Psoas muscle (tissue), 8 donors: ENCODE data around the gene TBRG4. TPM values are rescaled to one million over a fixed set of nuclear protein-coding genes. Genes with fewer than 3 reads are reported as not detected.

Experiments
- ATAC-seq, 4 donors: fragments of 200-7000 bp; cut with Tn5 transposase; one replicate each; pipeline ENCODE4 v1.9.1; 2020; ENCODE audit warnings: moderate library complexity in 3 of 4, mild to moderate bottlenecking in 2 of 4
- DNase-seq, 2 donors: peaks; one replicate each; pipeline ENCODE4 v3.0.0-alpha.2; 2020
- H3K27ac ChIP-seq: fragments of 200-600 bp; one replicate; pipeline ENCODE4 v1.8.0; 2022
- H3K27me3 ChIP-seq, 3 donors: fragments of 200-600 bp in 1 of 3; one replicate each; pipeline versions ENCODE4 v1.6.1 to v1.8.0; 2013 to 2022; ENCODE audit warnings: low read length in 2 of 3, mild to moderate bottlenecking in 2 of 3, moderate library complexity in 1 of 3; ENCODE audit not compliant: insufficient read depth in 3 of 3
- H3K36me3 ChIP-seq, 2 donors: fragments of 200-600 bp in 1 of 2; one replicate each; pipeline versions ENCODE4 v1.6.1 to v1.8.0; 2013 to 2022; ENCODE audit warnings: low read depth in 1 of 2, mild to moderate bottlenecking in 1 of 2, moderate library complexity in 1 of 2; ENCODE audit not compliant: insufficient read depth in 1 of 2
- H3K4me1 ChIP-seq: fragments of 200-600 bp; one replicate; pipeline ENCODE4 v1.8.0; 2022
- H3K4me3 ChIP-seq: fragments of 200-600 bp; one replicate; pipeline ENCODE4 v1.8.0; 2022; ENCODE audit warnings: mild to moderate bottlenecking
- H3K9me3 ChIP-seq: fragments of 200-600 bp; one replicate; pipeline ENCODE4 v1.8.0; 2022
- CTCF ChIP-seq: fragments of 200-600 bp; IDR thresholded peaks from one replicate; pipeline ENCODE4 v1.8.0; 2022; ENCODE audit warnings: antibody characterized with exemption
- WGBS, 3 donors: extraction: QIAGEN DNeasy Blood & Tissue Kit; methylation state at CpG; one replicate each; pipeline versions ENCODE4 v1.1.6 to v1.1.7; 2013; 5-methylcytosine and 5-hydroxymethylcytosine counted together
- intact Hi-C, 2 donors: fragments of 100-400 bp; cut with DNase I; formaldehyde crosslinking; loops; one replicate each; pipeline versions ENCODE4 v1.11.0 to v1.14.2; 2022
- polyA plus RNA-seq, 3 donors: library from polyadenylated mRNA; stranded (reverse); fragments of 200-250 nt; gene quantifications; one replicate each; pipeline ENCODE4 v1.2.3, GENCODE V29; 2013
- total RNA-seq, 4 donors: library from RNA; stranded (reverse); fragmentation: NEBNext Ultra II Directional in 2 of 4; extraction: Animal tissue kit (Norgen Biotek cat#: 25700) in 2 of 4; gene quantifications; one replicate each; pipeline versions ENCODE4 v1.2.1 to v1.2.4, GENCODE V29; 2021 to 2023
- donor health status: healthy with polysubstance abuse.
- donor health status: DM: no; HTN: no; CAD: no; lungs with moderate emphysema.
- donor health status: Bipolar disorder and iron deficiency.
- donor health status: healthy.
- donor health status: DM: yes; HTN: yes; CAD: no.
- donor health status: DM: no; HTN: no; CAD: no.
- donor health status: DM: no; HTN: no; CAD: no.
- donor health status: DM: yes; HTN: yes; CAD: no.

TBRG4 gene
- total and polyA plus RNA-seq, 7 donors, result 70.9 to 195 (median 91.6) TPM

- Histone ChIP-seq H3K4me3 (no peak overlapping the region), H3K27ac (no peak overlapping the region), H3K36me3 (peaks cover 3 to 91% of the 10 kb centered on the region in 2 donors), H3K4me1 (no peaks in the 10 kb centered on the region), H3K9me3 (no peaks in the 10 kb centered on the region), H3K27me3 (no peaks in the 10 kb centered on the region)
- intact Hi-C loops, result no loop called here
- WGBS, 3 donors, result 86 to 97% (median 92%) methylated on average over 1 of the region's 1 CpG
- DNase-seq (no peak), ATAC-seq (no peak)
- no peak for TF ChIP-seq CTCF
These were observed 41.2 kb downstream of the TBRG4 start for GRCh38 chr7:45070254-45070642.

DNA sequence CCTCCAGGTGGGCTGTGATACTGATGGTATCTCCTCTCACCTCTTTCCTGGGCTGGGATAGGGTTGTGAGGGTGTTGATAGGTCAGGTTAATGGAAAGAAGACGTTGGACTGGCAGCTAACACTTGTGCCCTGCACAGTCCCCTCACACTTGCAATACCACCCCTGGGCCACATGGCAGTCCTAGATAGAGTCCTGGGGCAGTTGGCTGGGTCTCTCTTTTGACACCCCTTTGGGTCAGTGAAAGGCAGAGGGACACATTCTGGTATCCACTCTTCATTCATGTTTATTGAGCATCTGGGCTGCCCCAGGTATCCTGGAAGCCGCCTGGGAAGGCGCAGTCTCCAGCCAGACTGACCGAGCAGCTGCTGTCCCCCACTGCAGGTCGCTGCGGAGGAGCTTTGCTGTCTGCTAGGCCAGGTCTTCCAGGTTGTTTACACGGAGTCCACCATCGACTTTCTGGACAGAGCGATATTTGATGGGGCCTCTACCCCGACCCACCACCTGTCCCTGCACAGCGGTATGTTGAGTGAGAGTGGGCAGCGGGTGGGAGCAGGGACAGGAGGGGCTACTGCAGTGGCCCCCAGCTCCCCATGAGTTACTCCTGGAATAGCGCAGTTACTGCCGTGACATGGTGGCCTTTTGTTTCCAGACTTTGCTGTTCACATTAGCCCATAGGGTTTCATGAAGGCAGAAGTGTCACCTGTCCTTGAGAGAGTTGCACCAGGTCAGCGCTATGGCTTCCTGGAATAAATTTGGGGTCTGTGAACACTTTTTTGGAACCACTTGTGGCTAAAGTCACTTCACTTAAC lies 41.8 kb downstream of the TBRG4 start:
- intact Hi-C loops, result no loop called here
- WGBS, 3 donors, result 92 to 94% (median 92%) methylated on average over 15 of the region's 15 CpGs
- no peaks in the 10 kb centered on the region for H3K4me1 ChIP-seq
- H3K4me3 ChIP-seq, result no peak overlapping the region
- ATAC-seq, result no peak
- no peak overlapping the region for H3K27ac ChIP-seq
- TF ChIP-seq CTCF, result no peak
- no peaks in the 10 kb centered on the region for H3K27me3 ChIP-seq
- H3K9me3 ChIP-seq, result no peaks in the 10 kb centered on the region
- DNase-seq, result no peak
- peaks cover 4 to 91% of the 10 kb centered on the region in 2 donors for H3K36me3 ChIP-seq

GRCh38 chr7:45068236-45069023 lies 43.1 kb downstream of the TBRG4 start:
- ATAC-seq, result no peak
- intact Hi-C loops, result no loop called here

DNA sequence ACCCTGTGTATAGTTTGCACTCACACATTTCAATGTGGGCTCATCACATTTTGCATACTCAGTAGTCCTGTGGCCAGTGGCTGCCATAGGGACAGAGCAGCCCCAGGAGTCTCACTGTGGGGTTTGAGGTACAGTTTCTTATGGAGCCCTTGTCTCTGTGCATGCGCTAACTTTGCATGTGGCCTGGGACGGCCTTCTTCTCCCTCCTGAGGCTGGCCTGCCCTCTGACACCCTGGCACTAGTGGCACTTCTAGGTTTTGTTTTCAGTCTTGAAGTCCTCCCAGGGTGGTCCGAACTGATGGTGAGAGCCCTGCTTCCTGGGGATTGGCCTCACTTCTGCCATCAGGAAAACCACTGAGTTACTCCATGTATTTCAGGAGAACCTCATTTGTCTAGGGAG lies 43.9 kb downstream of the TBRG4 start:
- no peaks in the 10 kb centered on the region for H3K27me3 ChIP-seq
- H3K36me3 ChIP-seq, result peaks cover 5 to 81% of the 10 kb centered on the region in 2 donors
- ATAC-seq (no peak), DNase-seq (no peak)
- H3K27ac ChIP-seq, result no peak overlapping the region
- H3K4me1 ChIP-seq, result no peaks in the 10 kb centered on the region
- intact Hi-C loops, result no loop called here
- WGBS, 3 donors, result 94 to 98% (median 96%) methylated on average over 3 of the region's 3 CpGs
- H3K4me3 ChIP-seq, result no peak overlapping the region
- no peaks in the 10 kb centered on the region for H3K9me3 ChIP-seq
- no peak for TF ChIP-seq CTCF

More at GRCh38 chr7:45068236-45069023, 43.1 kb downstream of the TBRG4 start:
- no peak for DNase-seq
- Histone ChIP-seq H3K4me3 (no peak overlapping the region), H3K27me3 (no peaks in the 10 kb centered on the region), H3K27ac (no peak overlapping the region), H3K36me3 (peaks cover 5 to 89% of the 10 kb centered on the region in 2 donors), H3K4me1 (no peaks in the 10 kb centered on the region), H3K9me3 (no peaks in the 10 kb centered on the region)
- TF ChIP-seq CTCF, result no peak
- 94 to 97% (median 95%) methylated on average over 14 to 15 of the region's 15 CpGs for WGBS, 3 donors
